Inflammatory macrophage treated with lipopolysaccharide for 1 hour (primary cell): ENCODE data around the gene CDH16.
A peak's percentile ranks its signal among the peaks of the same experiment; 100 is the strongest.
"Not testable (repeated sequence)": the region's sequence is repeated elsewhere in the genome, so short reads cannot be mapped to it uniquely, and the experiment has no call there.

Experiments used
- DNase-seq, 2 donors: peaks; one replicate each; pipeline ENCODE4 v3.0.0-alpha.2; 2020 to 2022

Gene CDH16

DNA sequence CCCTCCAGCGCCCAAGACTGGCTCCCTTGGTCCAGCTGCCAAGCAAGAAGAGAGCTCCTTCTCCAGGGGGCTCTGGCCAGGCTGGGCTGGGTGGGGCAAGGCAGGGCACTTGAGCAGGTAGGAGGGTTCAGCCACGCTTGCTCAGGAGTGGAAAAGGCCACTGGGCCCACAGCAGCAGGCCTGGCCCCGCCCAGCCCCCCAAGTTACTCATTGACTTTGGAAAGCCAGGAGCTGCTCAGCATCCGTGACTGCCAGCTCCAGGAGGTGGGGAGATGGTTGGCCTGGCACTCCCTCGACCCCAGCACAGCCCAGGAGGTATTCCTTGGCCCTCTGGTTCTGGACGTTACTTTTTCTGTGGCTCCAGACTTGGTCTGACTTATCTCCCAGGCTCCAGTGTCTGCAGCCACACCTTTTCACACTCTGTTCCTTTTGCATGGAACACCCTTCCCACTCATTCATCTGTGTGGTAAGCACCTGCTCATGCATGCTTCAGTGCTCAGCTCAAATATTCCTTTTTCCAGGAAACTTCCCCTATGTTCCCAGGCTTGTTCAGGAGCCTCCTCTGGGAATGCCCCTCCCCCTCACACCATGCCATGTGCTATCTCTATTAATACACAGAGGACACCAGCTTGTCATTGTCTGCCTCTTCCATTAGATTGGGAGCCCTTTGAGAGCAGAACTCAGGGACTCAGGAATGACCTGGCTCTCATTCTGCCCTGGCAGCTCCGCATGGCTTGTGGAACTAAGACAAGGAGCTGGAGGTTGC, at the start of gene CDH16:
Gene CDH16 (minus strand): TSS at position 83 of the 766 bp plus-strand sequence. CDS start 820 bp downstream, outside the sequence.
- DNase-seq: no peak

GRCh38 chr16:66964049-66964448, 45.4 kb upstream of the CDH16 start:
- DNase-seq: no peak

DNA sequence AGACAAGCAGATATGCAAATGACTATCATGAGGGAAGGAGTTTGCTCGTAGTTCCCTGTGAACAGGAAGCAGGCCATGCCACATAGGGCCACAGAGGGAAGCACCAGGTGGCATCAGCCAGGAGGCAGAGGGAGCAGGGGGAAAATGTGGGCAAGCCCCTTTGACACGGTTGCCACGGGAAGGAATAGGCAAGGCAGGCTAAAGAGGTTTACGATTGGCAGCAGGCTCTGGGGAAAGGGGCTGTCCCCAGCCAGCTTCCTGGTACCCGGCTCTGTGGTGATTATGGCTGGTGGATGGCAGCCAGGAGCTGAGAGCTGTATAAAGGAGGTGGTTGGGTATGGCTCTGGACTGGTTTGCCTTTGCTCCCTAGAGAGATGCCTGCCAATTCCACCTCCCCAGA, 43.2 kb upstream of the CDH16 start:
- peak in 1 of 2 donors; percentile 27 for DNase-seq

- DNase-seq: peak; percentile 56 to 65
Measured at GRCh38 chr16:66961065-66961744, 42.5 kb upstream of the CDH16 start, which contains the start of gene CES3. Gene CES3 (plus strand): TSS chr16:66961266. CDS start chr16:66961308, 42 bp downstream.

- DNase-seq: no peak
Measured at GRCh38 chr16:66960270-66960669, 41.6 kb upstream of the CDH16 start.

GRCh38 chr16:66959704-66960161, 41.0 kb upstream of the CDH16 start:
- peak in 1 of 2 donors; percentile 46 for DNase-seq

DNA sequence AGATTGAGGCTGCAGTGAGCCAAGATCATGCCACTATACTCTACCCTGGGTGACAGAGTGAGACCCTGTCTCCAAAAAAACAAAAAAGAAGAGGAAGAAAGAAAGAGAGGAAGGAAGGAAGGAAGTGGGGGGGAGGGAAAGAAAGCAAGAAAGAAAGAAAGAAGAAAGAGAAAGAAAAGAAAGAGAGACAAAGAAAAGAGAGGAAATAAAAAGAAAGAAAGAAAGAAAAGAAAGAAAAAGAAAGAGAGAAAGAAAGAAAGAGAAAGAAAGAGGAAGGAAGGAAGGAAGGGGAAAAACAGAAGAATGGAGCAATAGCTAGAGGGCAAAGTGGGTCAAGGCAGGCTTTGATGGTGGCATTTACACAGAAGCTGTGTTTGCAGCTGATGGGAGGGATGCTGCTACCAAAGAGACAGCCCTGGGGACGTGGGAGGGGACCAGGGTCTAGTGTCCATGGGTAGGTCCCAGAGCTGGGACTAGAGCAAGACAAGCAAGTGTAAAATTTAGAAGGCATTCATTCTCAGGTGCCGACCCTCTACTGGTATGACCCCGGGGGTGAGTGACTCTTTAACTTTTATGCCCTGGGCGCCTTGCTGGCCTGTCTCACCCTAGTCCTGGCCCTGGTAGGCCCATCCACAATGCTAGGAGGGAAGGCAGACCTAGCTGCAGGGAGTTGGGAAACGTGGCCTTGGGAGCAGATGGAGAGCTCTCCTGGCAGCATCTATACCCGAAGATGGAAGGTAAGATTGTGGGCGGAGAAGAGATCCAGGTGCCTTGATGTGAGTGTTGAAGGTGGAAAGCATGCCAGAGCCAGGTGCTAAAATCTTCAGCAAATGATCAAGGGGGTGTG, 40.4 kb upstream of the CDH16 start:
- DNase-seq: no peak

- not testable (repeated sequence) for DNase-seq
Measured at GRCh38 chr16:66956154-66956457, 37.4 kb upstream of the CDH16 start.

- DNase-seq: not testable (repeated sequence)
Measured at GRCh38 chr16:66955363-66956153, 36.9 kb upstream of the CDH16 start.

DNA sequence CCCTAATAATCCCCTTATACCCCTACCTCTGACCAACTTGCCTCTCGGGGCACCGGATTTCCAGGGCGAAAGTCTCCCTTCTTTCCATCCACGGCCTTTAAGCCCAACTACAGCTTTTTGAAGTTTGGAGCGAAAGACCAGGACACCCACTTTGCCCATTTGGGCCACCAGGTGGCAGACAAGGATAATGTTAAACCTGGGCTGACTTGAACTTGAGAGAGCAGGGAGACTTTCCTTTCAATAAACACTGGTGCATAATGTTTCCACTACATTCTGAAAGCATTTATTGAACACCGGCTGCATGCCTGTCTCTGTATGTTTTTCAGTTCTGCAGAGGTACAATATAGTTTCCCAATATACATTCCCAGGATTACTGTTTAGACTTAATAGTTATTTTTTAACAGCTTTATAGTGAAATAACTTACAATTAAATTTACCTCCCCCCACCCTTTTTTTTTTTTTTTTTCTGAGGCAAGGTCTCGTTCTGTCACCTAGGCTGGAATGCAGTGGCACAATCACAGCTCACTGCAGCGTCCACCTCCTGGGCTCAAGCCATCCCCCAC, 35.5 kb upstream of the CDH16 start:
- DNase-seq: peak; percentile 52 to 88

DNA sequence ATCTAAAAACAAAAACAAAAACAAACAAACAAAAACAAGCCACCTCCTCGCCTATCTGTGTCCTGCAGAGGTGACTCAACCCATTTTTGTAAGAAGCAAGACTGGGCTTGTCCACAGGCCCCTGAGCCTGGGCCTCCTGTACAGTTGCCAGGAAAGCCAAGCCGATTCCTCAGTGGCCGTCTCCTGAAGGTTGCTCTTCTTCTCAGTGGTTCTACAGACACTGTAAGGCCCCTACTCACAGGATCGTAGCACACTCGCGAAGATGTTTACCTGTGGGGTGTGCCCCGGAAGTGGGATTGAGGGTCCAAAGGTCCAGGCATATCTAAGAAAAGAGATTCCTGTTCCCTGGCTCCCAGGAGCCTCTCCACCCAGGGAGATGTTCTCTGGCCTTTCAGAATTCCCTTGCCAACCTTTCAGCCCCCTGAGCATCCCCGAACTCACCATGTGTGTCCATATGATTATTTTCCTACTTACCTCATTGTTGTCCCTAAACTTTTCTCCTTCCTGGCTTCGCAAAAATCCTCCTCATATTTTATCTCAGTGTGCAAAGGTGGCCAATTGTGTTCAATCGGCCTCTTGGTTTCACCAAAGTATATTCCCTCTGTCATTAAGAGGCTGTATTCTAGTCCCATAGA, 34.9 kb upstream of the CDH16 start:
- no peak for DNase-seq

- DNase-seq: no peak
Measured at GRCh38 chr16:66952430-66953110, 33.9 kb upstream of the CDH16 start.

DNA sequence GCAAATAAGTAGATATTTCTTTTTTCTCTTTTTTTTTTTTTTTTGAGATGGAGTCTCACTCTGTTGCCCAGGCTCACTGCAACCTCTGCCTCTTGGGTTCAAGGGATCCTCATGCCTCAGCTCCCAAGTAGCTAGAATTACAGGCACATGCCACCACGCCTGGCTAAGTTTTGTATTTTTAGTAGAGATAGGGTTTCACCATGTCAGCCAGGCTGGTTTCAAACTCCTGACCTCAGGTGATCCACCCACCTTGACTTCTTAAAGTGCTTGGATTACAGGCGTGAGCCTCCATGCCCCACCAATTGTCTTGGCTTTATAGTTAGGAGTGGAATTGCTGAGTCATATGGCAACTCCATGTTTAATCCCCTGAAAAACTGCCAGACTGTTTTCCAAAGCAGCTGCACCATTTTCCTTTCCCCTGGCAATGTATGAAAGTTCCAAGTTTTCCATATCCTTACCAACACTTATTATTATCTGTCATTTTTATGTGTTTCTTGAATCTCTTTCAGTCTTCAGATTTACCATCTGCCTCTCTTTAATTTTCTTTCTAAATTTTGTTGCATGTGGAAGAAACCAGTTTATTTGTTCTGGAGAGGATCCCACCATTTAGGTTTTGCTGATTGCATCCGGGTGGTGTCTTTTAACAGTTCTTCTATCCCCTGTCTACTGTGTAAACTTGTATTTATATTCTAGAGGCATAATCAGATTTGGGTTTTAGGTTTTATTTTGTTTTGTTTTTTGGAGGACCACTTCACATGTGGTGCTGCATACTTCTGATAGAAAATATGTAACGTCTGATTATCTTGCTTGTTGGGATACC, 32.5 kb upstream of the CDH16 start:
- DNase-seq: no peak

GRCh38 chr16:66950437-66950836, 31.8 kb upstream of the CDH16 start:
- DNase-seq: no peak

DNA sequence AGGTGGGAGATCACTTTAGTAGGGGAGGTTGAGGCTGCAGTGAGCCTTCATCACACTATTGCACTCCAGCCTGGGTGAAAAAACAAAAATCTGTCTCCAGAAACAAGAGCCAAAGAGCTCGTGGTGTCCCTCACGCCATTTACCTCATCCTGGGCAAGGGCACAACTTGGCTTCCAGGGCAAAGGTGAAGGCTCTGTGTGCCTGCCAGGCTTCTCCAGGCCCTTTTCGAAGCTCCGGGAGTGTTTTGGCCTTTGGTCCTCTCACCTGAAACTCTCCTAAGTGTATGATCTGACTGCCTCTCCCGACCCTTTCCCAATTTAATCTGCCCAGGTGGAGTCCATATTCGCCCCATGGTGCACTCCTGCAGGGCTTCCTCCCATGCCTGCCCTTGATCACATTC, 30.8 kb upstream of the CDH16 start:
- DNase-seq: no peak

DNA sequence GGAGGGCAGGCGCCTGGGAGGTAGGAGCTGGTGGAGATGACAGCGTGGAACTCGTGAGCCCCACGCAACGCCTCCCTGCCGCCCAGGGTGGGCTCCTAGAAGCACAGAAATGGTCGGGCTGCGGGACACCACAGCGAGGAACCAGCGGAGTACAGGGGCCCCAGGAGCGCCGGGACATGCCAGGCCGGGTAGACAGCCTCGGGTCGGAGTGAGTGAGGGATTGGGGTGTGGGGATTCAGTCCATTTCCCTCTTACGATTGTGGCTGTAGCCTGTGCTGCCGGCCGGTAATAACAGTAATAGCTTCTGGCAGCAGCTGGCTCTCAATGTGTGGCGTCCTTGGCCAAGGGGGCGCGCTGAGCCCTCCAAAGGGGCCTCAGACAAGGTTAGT, 30.1 kb upstream of the CDH16 start:
- no peak for DNase-seq

- DNase-seq: peak in 1 of 2 donors; percentile 25
Measured at GRCh38 chr16:66948134-66948836, 29.6 kb upstream of the CDH16 start.

GRCh38 chr16:66947302-66948065, 28.8 kb upstream of the CDH16 start:
- DNase-seq: peak; percentile 77 to 97

- DNase-seq: no peak
Measured at GRCh38 chr16:66946974-66947301, 28.3 kb upstream of the CDH16 start.
